Body of pancreas (tissue), 4 donors: ENCODE measurements around the gene ARHGEF4.

ENCODE experiments used
- POLR2A ChIP-seq, 3 donors: fragments of 450-650 bp; IDR thresholded peaks; one replicate each; pipeline ENCODE4 v1.6.1; 2016; ENCODE audit warnings: antibody characterized with exemption in 3 of 3, mild to moderate bottlenecking in 2 of 3
- TF ChIP-seq, protein P1 (sequence below), 7 experiments: fragments of 450-650 bp in 4 of 7; fragments of 200-600 bp in 3 of 7; sonication (generic) in 3 of 7; IDR thresholded peaks; one replicate each; pipeline ENCODE4 v1.5.1; 2016 to 2019; ENCODE audit warnings: antibody characterized with exemption in 7 of 7

DNA sequence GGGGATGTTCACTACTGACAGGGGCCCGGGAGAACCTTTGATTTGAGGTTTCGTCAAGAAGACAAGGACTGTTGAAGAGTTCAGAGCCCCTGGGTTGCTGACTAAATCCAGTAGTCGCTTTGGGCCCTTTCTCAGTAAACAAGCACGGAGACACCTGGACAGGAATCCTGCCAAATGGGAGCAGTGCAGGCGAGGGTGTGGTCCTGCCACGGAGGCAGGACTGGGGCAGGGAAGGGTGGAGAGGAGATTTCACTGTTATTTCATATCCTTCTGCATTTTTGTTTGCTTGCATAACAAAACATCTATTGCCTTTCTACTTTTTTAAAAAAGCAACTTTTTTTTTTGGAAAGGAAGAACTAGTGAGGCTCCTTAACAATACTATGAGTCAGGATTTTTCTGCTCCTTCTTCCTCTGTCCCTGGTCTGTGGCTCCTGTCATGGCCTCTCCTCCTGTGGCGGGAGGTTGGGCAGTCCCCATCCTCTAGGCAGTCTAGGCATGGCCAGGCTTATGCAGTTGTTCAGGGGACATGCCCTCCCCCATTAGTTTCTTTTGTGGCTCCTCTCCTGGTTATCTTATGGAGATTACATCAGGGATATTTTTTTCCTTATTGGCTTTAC is 57.7 kb downstream of the ARHGEF4 start:
- TF ChIP-seq, protein P1, sequence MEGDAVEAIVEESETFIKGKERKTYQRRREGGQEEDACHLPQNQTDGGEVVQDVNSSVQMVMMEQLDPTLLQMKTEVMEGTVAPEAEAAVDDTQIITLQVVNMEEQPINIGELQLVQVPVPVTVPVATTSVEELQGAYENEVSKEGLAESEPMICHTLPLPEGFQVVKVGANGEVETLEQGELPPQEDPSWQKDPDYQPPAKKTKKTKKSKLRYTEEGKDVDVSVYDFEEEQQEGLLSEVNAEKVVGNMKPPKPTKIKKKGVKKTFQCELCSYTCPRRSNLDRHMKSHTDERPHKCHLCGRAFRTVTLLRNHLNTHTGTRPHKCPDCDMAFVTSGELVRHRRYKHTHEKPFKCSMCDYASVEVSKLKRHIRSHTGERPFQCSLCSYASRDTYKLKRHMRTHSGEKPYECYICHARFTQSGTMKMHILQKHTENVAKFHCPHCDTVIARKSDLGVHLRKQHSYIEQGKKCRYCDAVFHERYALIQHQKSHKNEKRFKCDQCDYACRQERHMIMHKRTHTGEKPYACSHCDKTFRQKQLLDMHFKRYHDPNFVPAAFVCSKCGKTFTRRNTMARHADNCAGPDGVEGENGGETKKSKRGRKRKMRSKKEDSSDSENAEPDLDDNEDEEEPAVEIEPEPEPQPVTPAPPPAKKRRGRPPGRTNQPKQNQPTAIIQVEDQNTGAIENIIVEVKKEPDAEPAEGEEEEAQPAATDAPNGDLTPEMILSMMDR (IDR thresholded peaks at IDR 0.05), result no peak
- no peak for TF ChIP-seq POLR2A (IDR thresholded peaks at IDR 0.05)
